Measurements from ENCODE around the gene AADAT.

GRCh38 chr4:170071196-170071595, 18.6 kb downstream of the AADAT start:
- TF ChIP-seq, protein P1, sequence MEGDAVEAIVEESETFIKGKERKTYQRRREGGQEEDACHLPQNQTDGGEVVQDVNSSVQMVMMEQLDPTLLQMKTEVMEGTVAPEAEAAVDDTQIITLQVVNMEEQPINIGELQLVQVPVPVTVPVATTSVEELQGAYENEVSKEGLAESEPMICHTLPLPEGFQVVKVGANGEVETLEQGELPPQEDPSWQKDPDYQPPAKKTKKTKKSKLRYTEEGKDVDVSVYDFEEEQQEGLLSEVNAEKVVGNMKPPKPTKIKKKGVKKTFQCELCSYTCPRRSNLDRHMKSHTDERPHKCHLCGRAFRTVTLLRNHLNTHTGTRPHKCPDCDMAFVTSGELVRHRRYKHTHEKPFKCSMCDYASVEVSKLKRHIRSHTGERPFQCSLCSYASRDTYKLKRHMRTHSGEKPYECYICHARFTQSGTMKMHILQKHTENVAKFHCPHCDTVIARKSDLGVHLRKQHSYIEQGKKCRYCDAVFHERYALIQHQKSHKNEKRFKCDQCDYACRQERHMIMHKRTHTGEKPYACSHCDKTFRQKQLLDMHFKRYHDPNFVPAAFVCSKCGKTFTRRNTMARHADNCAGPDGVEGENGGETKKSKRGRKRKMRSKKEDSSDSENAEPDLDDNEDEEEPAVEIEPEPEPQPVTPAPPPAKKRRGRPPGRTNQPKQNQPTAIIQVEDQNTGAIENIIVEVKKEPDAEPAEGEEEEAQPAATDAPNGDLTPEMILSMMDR (IDR thresholded peaks at IDR 0.05): no peak
- no peak for TF ChIP-seq POLR2A (IDR thresholded peaks at IDR 0.05)
